PFSK-1 (cell line): ENCODE measurements around the gene LHX2.

Experiments
- FOXP2 ChIP-seq: optimal IDR thresholded peaks from 2 replicates; pipeline ENCODE3; 2011; ENCODE audit warnings: borderline replicate concordance, control low read depth, inconsistent platforms; ENCODE audit not compliant: insufficient read depth; ENCODE audit errors: extremely low read length, extremely low read depth
- POLR2AphosphoS5 ChIP-seq: IDR thresholded peaks from 2 replicates; pipeline ENCODE4 v1.6.1; 2012; ENCODE audit warnings: low read depth, mild to moderate bottlenecking, control low read depth, low read length, moderate library complexity
- REST ChIP-seq, 2 experiments: IDR thresholded peaks; 2 replicates each; pipeline versions ENCODE4 v1.6.1 to v1.8.0; 2011 to 2012; ENCODE audit warnings: low read depth in 2 of 2, low read length in 2 of 2, control low read depth in 1 of 2, inconsistent platforms in 1 of 2, mild to moderate bottlenecking in 1 of 2, moderate library complexity in 1 of 2; ENCODE audit not compliant: insufficient read depth in 1 of 2
- SIN3A ChIP-seq: IDR thresholded peaks from 2 replicates; pipeline ENCODE4 v1.6.1; 2012; ENCODE audit warnings: mild to moderate bottlenecking, low read length, moderate library complexity, borderline replicate concordance; ENCODE audit not compliant: insufficient read depth
- TAF1 ChIP-seq: IDR thresholded peaks from 2 replicates; pipeline ENCODE4 v1.6.1; 2012; ENCODE audit warnings: low read length, control low read depth, borderline replicate concordance; ENCODE audit not compliant: insufficient read depth

DNA sequence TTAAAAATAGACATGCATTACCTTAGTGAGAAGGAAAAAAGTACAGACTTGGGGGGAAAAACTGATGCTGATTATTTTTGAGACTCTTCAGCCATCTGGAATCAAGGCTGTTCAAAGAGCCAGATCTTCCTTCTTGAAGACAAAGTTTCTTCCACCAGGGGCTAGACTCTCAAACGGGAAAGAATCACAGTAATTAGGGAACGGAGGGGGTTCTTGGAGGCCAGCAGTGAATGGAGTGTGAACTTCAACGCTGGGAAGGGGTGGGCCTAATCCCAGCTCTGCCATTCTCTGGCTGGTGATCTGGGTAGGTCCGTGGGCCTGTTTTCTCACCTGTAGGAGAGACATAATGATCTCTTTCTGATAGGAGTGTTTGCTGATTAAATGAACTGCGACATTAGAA is 21.1 kb upstream of the LHX2 start:
- no peak for TF ChIP-seq TAF1
- TF ChIP-seq POLR2AphosphoS5 = no peak
- no peak for TF ChIP-seq SIN3A
- no peak for TF ChIP-seq REST (IDR thresholded peaks at IDR 0.05; ENCODE audit: insufficient read depth in 1 of 2, low read depth in 2 of 2, low read length in 2 of 2)
- TF ChIP-seq FOXP2 = no peak
